ENCODE data around the gene FBF1. TPM values are rescaled to one million over a fixed set of nuclear protein-coding genes. Genes with fewer than 3 reads are reported as not detected.

FBF1 gene
- total RNA-seq, 1 experiment from 2014 or later: 22.8 TPM

DNA sequence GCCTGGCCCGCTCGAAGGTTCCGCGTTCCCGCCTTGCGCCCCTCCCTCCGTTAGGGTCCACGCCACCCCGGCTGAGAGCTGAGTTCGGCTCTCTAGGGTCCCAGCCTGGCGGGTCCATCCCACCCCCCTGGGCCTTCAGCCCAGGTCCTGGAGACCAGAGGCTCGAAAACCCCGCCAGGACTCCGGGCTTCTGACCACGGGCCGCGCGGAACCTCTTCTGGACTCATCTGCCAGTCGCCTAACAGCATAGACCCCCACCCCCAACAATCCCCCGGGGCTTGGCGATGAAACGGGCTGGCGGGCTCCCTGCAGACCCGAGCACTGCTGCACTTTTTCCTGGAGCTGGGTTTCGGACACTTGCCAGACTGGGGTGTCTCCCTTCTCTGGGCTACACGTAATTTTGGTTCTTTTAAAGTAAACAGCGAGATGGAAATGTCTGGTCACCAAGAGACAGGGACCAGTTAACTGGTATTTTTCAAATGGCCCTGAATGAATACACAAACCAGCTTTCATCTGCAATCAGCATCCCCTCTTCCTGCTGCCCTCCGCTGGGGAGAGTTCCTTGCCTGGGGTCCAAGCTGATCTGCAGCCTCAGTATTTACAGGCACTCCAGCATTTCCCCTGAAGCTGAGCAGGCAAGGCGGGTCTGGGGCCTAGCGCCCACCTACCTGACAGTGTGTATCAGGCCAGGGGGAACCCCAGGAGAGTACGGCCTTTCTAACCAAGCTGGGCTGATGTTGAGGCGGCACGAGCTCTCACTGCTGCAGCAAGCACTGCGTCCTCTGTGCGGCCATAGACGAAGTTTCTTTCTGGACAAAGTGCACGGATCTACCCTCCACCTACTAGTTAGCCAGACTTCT, 43.5 kb downstream of the FBF1 start:
- no peak for TF ChIP-seq JUND (IDR thresholded peaks at IDR 0.05)
- no peak for TF ChIP-seq MAX (IDR thresholded peaks at IDR 0.05)
- TF ChIP-seq ELF1 (IDR thresholded peaks at IDR 0.05; ENCODE audit: borderline replicate concordance, low read depth): no peak
- Histone ChIP-seq H3K9ac (ENCODE audit: low read length) (peak overlapping the region; percentile 84), H3K27ac (ENCODE audit: low read depth, low read length) (peak overlapping the region; percentile 100)

GRCh38 chr17:75896415-75897159, 44.3 kb downstream of the FBF1 start, which contains the start of gene TRIM65:
Gene TRIM65 (minus strand): TSS chr17:75896951. CDS start chr17:75896937, 14 bp downstream.
- peaks cover 13 to 26% of the 10 kb centered on the region in 2 experiments for H3K4me1 ChIP-seq (ENCODE audit: control insufficient read depth in 1 of 2, insufficient read depth in 2 of 2, low read length in 2 of 2)
- BruUV-seq (replicated peaks): no TSS peak
- H3K9me3 ChIP-seq (ENCODE audit: control insufficient read depth in 1 of 2, insufficient read depth in 1 of 2, low read depth in 1 of 2, low read length in 2 of 2): no peaks in the 10 kb centered on the region
- no peaks in the 10 kb centered on the region for H4K20me1 ChIP-seq (ENCODE audit: insufficient read depth)
- ChIA-PET CTCF (interaction anchor here (0.7 to 2.3 kb wide), 5 partner anchors 17 to 117 kb away, joined by 3 to 8 read pairs (median 3); partner anchors contain the start of genes TRIM47 and WBP2), RAD21 (ENCODE audit: low non-redundant PET in 1 of 2, low total read pairs in 2 of 2, uncharacterized antibody in 2 of 2, unreplicated experiment in 2 of 2) (interaction anchor here (0.7 to 1.1 kb wide), 3 partner anchors 19 to 181 kb away, joined by 4 to 6 read pairs (median 4); partner anchors contain the start of gene TRIM47 (in 1 of the 2)), POLR2A (interaction anchor here (0.6 to 5.1 kb wide), 11 partner anchors 8 to 133 kb away, joined by 3 to 22 read pairs (median 4); partner anchors contain the start of genes ACOX1, MRPL38, TEN1 and TRIM47)
- intact Hi-C loops (cut with micrococcal nuclease): no loop called here
- H3K9me2 ChIP-seq (ENCODE audit: insufficient read depth): no peaks in the 10 kb centered on the region
- peak within 1 kb of the TSS; percentile 95 for H3K4me2 ChIP-seq (ENCODE audit: low read length)
- peaks cover 26% of the 10 kb centered on the region; the same call in 1 of the 2 replicates for H3K79me2 ChIP-seq (ENCODE audit: insufficient read depth, low read length)
- no peaks in the 10 kb centered on the region for H3K27me3 ChIP-seq (ENCODE audit: insufficient read depth, low read length)
- ATAC-seq (peak; percentile 79), DNase-seq (ENCODE audit: low read depth, low spot score) (no peak)
- H3K4me3 ChIP-seq (replicated peaks in 1 of 2; ENCODE audit: low read depth in 1 of 2, low read length in 2 of 2): peak within 1 kb of the TSS; percentile 64 to 72
- H3K36me3 ChIP-seq (ENCODE audit: control insufficient read depth in 1 of 2, insufficient read depth in 2 of 2, low read length in 2 of 2): peaks cover 19 to 30% of the 10 kb centered on the region in 2 experiments
- H3K27ac ChIP-seq (ENCODE audit: low read depth, low read length): peak within 1 kb of the TSS; percentile 100
- H3K9ac ChIP-seq (ENCODE audit: low read length): peak within 1 kb of the TSS; percentile 84
- H2AFZ ChIP-seq (ENCODE audit: low read depth, low read length, poor library complexity, severe bottlenecking): no peak within 1 kb of the TSS
- TF ChIP-seq POLR2A (IDR thresholded peaks at IDR 0.05; ENCODE audit: borderline replicate concordance, extremely low read depth, insufficient read depth, insufficient read length) (peak; percentile 88), ZFX (IDR thresholded peaks at IDR 0.05) (peak; percentile 99), JUND (IDR thresholded peaks at IDR 0.05) (no peak), RAD21 (IDR thresholded peaks at IDR 0.05; ENCODE audit: low read depth) (no peak; the same call in 1 of the 2 replicates), ZNF274 (IDR thresholded peaks at IDR 0.05; ENCODE audit: low read depth, low read length) (no peak), MAX (IDR thresholded peaks at IDR 0.05) (peak; percentile 85), EZH2 (IDR thresholded peaks at IDR 0.05) (no peak), TCF7L2 (IDR thresholded peaks at IDR 0.05; ENCODE audit: borderline replicate concordance, extremely low read depth, insufficient read depth, insufficient read length) (peak; percentile 51), FOSL1 (IDR thresholded peaks at IDR 0.05; ENCODE audit: low read depth) (no peak), POLR2AphosphoS5 (IDR thresholded peaks at IDR 0.05; ENCODE audit: low read depth, low read length) (peak; percentile 91), ELF1 (IDR thresholded peaks at IDR 0.05; ENCODE audit: borderline replicate concordance, low read depth) (no peak), CEBPB (IDR thresholded peaks at IDR 0.05; ENCODE audit: low read depth) (no peak), YY1 (IDR thresholded peaks at IDR 0.05; ENCODE audit: extremely low read depth, insufficient replicate concordance, low read depth, low read length) (peak; percentile 89)

More for the DNA sequence above, 43.5 kb downstream of the FBF1 start:
- DNase-seq (ENCODE audit: low read depth, low spot score) (no peak), ATAC-seq (no peak)
- Histone ChIP-seq H3K9me2 (ENCODE audit: insufficient read depth) (no peaks in the 10 kb centered on the region), H3K9me3 (ENCODE audit: control insufficient read depth in 1 of 2, insufficient read depth in 1 of 2, low read depth in 1 of 2, low read length in 2 of 2) (no peaks in the 10 kb centered on the region), H3K4me1 (ENCODE audit: control insufficient read depth in 1 of 2, insufficient read depth in 2 of 2, low read length in 2 of 2) (peaks cover 13 to 26% of the 10 kb centered on the region in 2 experiments), H4K20me1 (ENCODE audit: insufficient read depth) (no peaks in the 10 kb centered on the region), H3K79me2 (ENCODE audit: insufficient read depth, low read length) (peaks cover 34% of the 10 kb centered on the region; the same call in 1 of the 2 replicates), H3K36me3 (ENCODE audit: control insufficient read depth in 1 of 2, insufficient read depth in 2 of 2, low read length in 2 of 2) (peaks cover 24 to 38% of the 10 kb centered on the region in 2 experiments), H3K4me2 (ENCODE audit: low read length) (peak overlapping the region; percentile 95), H2AFZ (ENCODE audit: low read depth, low read length, poor library complexity, severe bottlenecking) (no peak overlapping the region), H3K4me3 (replicated peaks in 1 of 2; ENCODE audit: low read depth in 1 of 2, low read length in 2 of 2) (peak overlapping the region; percentile 64 to 72), H3K27me3 (ENCODE audit: insufficient read depth, low read length) (no peaks in the 10 kb centered on the region)
- intact Hi-C loops (cut with micrococcal nuclease): no loop called here
- ChIA-PET POLR2A (interaction anchor here (1.0 to 5.1 kb wide), 8 partner anchors 15 to 132 kb away, joined by 3 to 22 read pairs (median 4); partner anchors contain the start of genes TRIM47 and WBP2), CTCF (interaction anchor here (0.7 to 2.3 kb wide), 3 partner anchors 19 to 106 kb away, joined by 3 to 8 read pairs (median 5); partner anchors contain the start of genes TRIM47 and WBP2), RAD21 (ENCODE audit: low non-redundant PET in 1 of 2, low total read pairs in 2 of 2, uncharacterized antibody in 2 of 2, unreplicated experiment in 2 of 2) (no interaction called here)
- BruUV-seq (replicated peaks): TSS peak; percentile 78

Measured in HCT116 (cell line).